Neural cell (in vitro differentiated cells): Measurements from ENCODE around the gene VIPR1.

Experiments used
- EZH2 ChIP-seq: fragments of 200-600, 300-800 bp; shearing (Covaris generic), sonication (generic); IDR thresholded peaks from 2 replicates; pipeline ENCODE4 v1.6.1; 2014; ENCODE audit warnings: antibody characterized with exemption, low read length, borderline replicate concordance, mild to moderate bottlenecking; ENCODE audit not compliant: insufficient read depth, poor library complexity, severe bottlenecking
- MXI1 ChIP-seq: fragments of 450-650 bp; conservative IDR thresholded peaks from 2 replicates; pipeline ENCODE4 v1.6.1; 2014; ENCODE audit warnings: antibody characterized with exemption, mild to moderate bottlenecking; ENCODE audit not compliant: poor library complexity, severe bottlenecking
- POLR2AphosphoS5 ChIP-seq: IDR thresholded peaks from 2 replicates; pipeline ENCODE4 v1.6.1; 2012
- RAD21 ChIP-seq: fragments of 450-650 bp; conservative IDR thresholded peaks from 2 replicates; pipeline ENCODE4 v1.6.1; 2014; ENCODE audit warnings: antibody characterized with exemption, mild to moderate bottlenecking, moderate library complexity
- TF ChIP-seq, protein P1 (sequence below): fragments of 450-650 bp; IDR thresholded peaks from 2 replicates; pipeline ENCODE4 v1.5.1; 2014; ENCODE audit warnings: antibody characterized with exemption, mild to moderate bottlenecking, moderate library complexity; ENCODE audit not compliant: poor library complexity, severe bottlenecking
- TF ChIP-seq, protein P2 (sequence below): IDR thresholded peaks from 2 replicates; pipeline ENCODE4 v1.6.1; 2012; ENCODE audit warnings: borderline replicate concordance

DNA sequence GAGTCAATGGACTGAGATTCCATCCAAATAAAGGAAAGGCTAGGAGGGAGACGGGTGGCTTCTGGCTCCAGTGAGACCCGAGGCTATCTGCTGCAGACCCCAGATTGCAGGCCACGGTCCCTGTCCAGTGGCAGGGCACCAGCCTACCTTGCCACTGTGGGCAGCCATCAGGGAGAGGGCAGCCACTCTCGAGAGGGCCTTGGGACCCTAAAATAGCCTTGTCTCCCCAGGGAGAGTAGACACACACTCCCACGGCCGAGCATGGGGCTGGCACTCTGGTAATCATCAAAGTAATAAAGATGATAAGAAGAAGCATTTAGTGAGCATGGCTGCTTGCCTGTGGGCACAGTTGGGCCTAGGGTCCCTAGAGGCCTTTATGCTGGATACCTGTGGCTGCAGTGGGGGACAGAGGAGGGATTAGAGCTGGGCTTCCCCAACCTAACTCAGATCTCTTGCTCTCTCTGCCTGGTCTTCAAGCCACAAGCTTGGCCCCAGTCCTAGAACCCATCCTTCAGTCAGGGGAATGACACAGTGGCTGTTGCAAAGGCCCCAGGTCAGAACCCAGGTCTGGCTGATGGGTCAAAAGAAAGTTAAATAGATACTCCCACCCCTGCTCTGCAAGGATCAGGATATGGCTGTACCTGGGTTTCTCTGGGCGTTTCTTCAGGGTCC, 9.2 kb upstream of the VIPR1 start:
- TF ChIP-seq, protein P1, sequence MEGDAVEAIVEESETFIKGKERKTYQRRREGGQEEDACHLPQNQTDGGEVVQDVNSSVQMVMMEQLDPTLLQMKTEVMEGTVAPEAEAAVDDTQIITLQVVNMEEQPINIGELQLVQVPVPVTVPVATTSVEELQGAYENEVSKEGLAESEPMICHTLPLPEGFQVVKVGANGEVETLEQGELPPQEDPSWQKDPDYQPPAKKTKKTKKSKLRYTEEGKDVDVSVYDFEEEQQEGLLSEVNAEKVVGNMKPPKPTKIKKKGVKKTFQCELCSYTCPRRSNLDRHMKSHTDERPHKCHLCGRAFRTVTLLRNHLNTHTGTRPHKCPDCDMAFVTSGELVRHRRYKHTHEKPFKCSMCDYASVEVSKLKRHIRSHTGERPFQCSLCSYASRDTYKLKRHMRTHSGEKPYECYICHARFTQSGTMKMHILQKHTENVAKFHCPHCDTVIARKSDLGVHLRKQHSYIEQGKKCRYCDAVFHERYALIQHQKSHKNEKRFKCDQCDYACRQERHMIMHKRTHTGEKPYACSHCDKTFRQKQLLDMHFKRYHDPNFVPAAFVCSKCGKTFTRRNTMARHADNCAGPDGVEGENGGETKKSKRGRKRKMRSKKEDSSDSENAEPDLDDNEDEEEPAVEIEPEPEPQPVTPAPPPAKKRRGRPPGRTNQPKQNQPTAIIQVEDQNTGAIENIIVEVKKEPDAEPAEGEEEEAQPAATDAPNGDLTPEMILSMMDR, result no peak
- TF ChIP-seq POLR2AphosphoS5 (no peak), MXI1 (no peak), EZH2 (no peak), RAD21 (no peak)
- TF ChIP-seq, protein P2, sequence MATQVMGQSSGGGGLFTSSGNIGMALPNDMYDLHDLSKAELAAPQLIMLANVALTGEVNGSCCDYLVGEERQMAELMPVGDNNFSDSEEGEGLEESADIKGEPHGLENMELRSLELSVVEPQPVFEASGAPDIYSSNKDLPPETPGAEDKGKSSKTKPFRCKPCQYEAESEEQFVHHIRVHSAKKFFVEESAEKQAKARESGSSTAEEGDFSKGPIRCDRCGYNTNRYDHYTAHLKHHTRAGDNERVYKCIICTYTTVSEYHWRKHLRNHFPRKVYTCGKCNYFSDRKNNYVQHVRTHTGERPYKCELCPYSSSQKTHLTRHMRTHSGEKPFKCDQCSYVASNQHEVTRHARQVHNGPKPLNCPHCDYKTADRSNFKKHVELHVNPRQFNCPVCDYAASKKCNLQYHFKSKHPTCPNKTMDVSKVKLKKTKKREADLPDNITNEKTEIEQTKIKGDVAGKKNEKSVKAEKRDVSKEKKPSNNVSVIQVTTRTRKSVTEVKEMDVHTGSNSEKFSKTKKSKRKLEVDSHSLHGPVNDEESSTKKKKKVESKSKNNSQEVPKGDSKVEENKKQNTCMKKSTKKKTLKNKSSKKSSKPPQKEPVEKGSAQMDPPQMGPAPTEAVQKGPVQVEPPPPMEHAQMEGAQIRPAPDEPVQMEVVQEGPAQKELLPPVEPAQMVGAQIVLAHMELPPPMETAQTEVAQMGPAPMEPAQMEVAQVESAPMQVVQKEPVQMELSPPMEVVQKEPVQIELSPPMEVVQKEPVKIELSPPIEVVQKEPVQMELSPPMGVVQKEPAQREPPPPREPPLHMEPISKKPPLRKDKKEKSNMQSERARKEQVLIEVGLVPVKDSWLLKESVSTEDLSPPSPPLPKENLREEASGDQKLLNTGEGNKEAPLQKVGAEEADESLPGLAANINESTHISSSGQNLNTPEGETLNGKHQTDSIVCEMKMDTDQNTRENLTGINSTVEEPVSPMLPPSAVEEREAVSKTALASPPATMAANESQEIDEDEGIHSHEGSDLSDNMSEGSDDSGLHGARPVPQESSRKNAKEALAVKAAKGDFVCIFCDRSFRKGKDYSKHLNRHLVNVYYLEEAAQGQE, result no peak
